HEK293 (cell line): ENCODE results near the gene GGNBP2.

Experiments
- CTCF ChIA-PET: fragments of 350-600 bp; formaldehyde crosslinking; extraction: SDS; loops from one replicate; lab custom pipeline; 2021; ENCODE audit warnings: antibody characterized with exemption; lab: Yijun Ruan, JAX
- POLR2A ChIA-PET: fragments of 300-600 bp; formaldehyde crosslinking; extraction: SDS; loops from one replicate; lab custom pipeline; 2020; ENCODE audit warnings: antibody characterized with exemption, inconsistent platforms; lab: Yijun Ruan, JAX
- H3K27ac ChIP-seq: fragments of 200-500 bp; sonication (Bioruptor generic); 2 replicates; pipeline ENCODE4 v1.5.1; 2014; ENCODE audit warnings: low read depth, low read length, control low read depth, inconsistent platforms; ENCODE audit errors: extremely low read depth
- H3K36me3 ChIP-seq, 2 experiments: fragments of 200-500 bp in 1 of 2; sonication (Bioruptor generic) in 1 of 2; 1 replicate in 1 of 2; 2 replicates in 1 of 2; pipeline ENCODE4 v1.5.1; 2014 to 2017; ENCODE audit warnings: inconsistent platforms in 2 of 2, low read length in 2 of 2; ENCODE audit not compliant: control insufficient read depth in 2 of 2, insufficient read depth in 1 of 2
- H3K4me1 ChIP-seq: fragments of 200-500 bp; sonication (Bioruptor generic); 2 replicates; pipeline ENCODE4 v1.5.1; 2014; ENCODE audit warnings: mild to moderate bottlenecking, low read length, inconsistent platforms; ENCODE audit not compliant: control insufficient read depth, insufficient read depth
- H3K4me3 ChIP-seq: 2 replicates; pipeline ENCODE4 v1.5.1; 2011; ENCODE audit warnings: low read depth, mild to moderate bottlenecking, control low read depth, low read length, moderate library complexity
- H3K9me3 ChIP-seq: fragments of 200-500 bp; sonication (Bioruptor generic); 2 replicates; pipeline ENCODE4 v1.5.1; 2014; ENCODE audit warnings: low read depth, low read length, inconsistent platforms; ENCODE audit not compliant: control insufficient read depth, insufficient read depth
- PATZ1 ChIP-seq: fragments of 450-650 bp; formaldehyde crosslinking; IDR thresholded peaks from 2 replicates; pipeline ENCODE4 v1.5.1; 2016; ENCODE audit warnings: missing biosample characterization, missing genetic modification characterization
- SP3 ChIP-seq: fragments of 450-650 bp; formaldehyde crosslinking; IDR thresholded peaks from 2 replicates; pipeline ENCODE4 v1.5.1; 2016; ENCODE audit warnings: missing biosample characterization, missing genetic modification characterization
- ZFP69B ChIP-seq: fragments of 450-650 bp; formaldehyde crosslinking; IDR thresholded peaks from 2 replicates; pipeline ENCODE4 v1.5.1; 2016; ENCODE audit warnings: missing biosample characterization, missing genetic modification characterization
- ZNF114 ChIP-seq: fragments of 450-650 bp; formaldehyde crosslinking; IDR thresholded peaks from 2 replicates; pipeline ENCODE4 v1.5.0; 2017; ENCODE audit warnings: missing biosample characterization, missing genetic modification characterization
- ZNF596 ChIP-seq: fragments of 450-650 bp; IDR thresholded peaks from 2 replicates; pipeline ENCODE4 v1.5.0; 2018; ENCODE audit warnings: missing biosample characterization, mild to moderate bottlenecking, missing genetic modification characterization, moderate library complexity
- ZNF654 ChIP-seq: fragments of 450-650 bp; formaldehyde crosslinking; IDR thresholded peaks from 2 replicates; pipeline ENCODE4 v1.5.1; 2016; ENCODE audit warnings: low read depth, missing biosample characterization, missing genetic modification characterization
- TF ChIP-seq, protein P1 (sequence below): fragments of 450-650 bp; formaldehyde crosslinking; IDR thresholded peaks from 2 replicates; pipeline ENCODE4 v1.5.1; 2016; ENCODE audit warnings: missing biosample characterization, missing genetic modification characterization
- TF ChIP-seq, protein P2 (sequence below): fragments of 450-650 bp; formaldehyde crosslinking; IDR thresholded peaks from 2 replicates; pipeline ENCODE4 v1.5.1; 2017; ENCODE audit warnings: missing biosample characterization, missing genetic modification characterization
- TF ChIP-seq, protein P3 (sequence below): fragments of 450-650 bp; formaldehyde crosslinking; IDR thresholded peaks from 2 replicates; pipeline ENCODE4 v1.5.1; 2016; ENCODE audit warnings: missing biosample characterization, missing genetic modification characterization
- TF ChIP-seq, protein P4 (sequence below): fragments of 450-650 bp; formaldehyde crosslinking; IDR thresholded peaks from 2 replicates; pipeline ENCODE4 v1.5.1; 2016; ENCODE audit warnings: missing biosample characterization, missing genetic modification characterization
- TF ChIP-seq, protein P5 (sequence below): fragments of 450-650 bp; formaldehyde crosslinking; IDR thresholded peaks from 2 replicates; pipeline ENCODE4 v1.5.1; 2016; ENCODE audit warnings: missing biosample characterization, missing genetic modification characterization

GGNBP2 gene

DNA sequence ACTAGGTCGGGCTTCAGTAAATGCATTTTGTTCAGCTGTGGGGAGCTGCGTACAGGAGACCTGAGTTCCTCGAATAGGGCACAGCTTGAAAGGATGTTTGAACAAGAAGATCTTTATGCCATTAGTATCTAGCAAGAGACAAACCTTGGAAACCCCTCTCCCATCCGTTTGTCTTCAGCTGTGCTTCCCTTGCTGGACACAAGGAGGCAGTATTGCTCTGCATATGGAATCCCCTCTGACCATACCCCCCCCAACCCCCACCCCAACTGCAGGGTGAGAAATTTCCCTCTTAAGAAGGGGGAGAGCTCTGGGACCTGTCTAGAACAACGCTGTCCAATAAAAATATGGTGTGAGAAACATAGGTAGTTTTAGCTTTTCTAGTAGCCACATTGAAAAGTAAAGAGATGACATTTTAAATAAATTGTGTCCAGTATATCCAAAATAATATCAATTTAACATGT, 58.2 kb downstream of the GGNBP2 start:
- Histone ChIP-seq H3K9me3 (no peaks in the 10 kb centered on the region), H3K4me1 (peaks cover 9% of the 10 kb centered on the region; the same call in 1 of the 2 replicates), H3K4me3 (peak overlapping the region; percentile 88), H3K36me3 (peaks cover 4 to 36% of the 10 kb centered on the region in 2 experiments; a peak in 2 of 3 replicates), H3K27ac (no peak overlapping the region)
- CTCF ChIA-PET: interaction anchor here (0.6 to 3.9 kb wide), 46 partner anchors 8 to 1730 kb away, joined by 3 to 45 read pairs (median 4); partner anchors contain the start of genes DHRS11, MYO19 and PIGW
- TF ChIP-seq, protein P1, sequence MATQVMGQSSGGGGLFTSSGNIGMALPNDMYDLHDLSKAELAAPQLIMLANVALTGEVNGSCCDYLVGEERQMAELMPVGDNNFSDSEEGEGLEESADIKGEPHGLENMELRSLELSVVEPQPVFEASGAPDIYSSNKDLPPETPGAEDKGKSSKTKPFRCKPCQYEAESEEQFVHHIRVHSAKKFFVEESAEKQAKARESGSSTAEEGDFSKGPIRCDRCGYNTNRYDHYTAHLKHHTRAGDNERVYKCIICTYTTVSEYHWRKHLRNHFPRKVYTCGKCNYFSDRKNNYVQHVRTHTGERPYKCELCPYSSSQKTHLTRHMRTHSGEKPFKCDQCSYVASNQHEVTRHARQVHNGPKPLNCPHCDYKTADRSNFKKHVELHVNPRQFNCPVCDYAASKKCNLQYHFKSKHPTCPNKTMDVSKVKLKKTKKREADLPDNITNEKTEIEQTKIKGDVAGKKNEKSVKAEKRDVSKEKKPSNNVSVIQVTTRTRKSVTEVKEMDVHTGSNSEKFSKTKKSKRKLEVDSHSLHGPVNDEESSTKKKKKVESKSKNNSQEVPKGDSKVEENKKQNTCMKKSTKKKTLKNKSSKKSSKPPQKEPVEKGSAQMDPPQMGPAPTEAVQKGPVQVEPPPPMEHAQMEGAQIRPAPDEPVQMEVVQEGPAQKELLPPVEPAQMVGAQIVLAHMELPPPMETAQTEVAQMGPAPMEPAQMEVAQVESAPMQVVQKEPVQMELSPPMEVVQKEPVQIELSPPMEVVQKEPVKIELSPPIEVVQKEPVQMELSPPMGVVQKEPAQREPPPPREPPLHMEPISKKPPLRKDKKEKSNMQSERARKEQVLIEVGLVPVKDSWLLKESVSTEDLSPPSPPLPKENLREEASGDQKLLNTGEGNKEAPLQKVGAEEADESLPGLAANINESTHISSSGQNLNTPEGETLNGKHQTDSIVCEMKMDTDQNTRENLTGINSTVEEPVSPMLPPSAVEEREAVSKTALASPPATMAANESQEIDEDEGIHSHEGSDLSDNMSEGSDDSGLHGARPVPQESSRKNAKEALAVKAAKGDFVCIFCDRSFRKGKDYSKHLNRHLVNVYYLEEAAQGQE (tag by site-specific recombination): peak; percentile 55; the same call in 1 of the 2 replicates
- TF ChIP-seq ZNF114 (tag by site-specific recombination): no peak
- TF ChIP-seq, protein P2, sequence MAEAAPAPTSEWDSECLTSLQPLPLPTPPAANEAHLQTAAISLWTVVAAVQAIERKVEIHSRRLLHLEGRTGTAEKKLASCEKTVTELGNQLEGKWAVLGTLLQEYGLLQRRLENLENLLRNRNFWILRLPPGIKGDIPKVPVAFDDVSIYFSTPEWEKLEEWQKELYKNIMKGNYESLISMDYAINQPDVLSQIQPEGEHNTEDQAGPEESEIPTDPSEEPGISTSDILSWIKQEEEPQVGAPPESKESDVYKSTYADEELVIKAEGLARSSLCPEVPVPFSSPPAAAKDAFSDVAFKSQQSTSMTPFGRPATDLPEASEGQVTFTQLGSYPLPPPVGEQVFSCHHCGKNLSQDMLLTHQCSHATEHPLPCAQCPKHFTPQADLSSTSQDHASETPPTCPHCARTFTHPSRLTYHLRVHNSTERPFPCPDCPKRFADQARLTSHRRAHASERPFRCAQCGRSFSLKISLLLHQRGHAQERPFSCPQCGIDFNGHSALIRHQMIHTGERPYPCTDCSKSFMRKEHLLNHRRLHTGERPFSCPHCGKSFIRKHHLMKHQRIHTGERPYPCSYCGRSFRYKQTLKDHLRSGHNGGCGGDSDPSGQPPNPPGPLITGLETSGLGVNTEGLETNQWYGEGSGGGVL (tag by site-specific recombination): peak; percentile 86
- TF ChIP-seq, protein P3, sequence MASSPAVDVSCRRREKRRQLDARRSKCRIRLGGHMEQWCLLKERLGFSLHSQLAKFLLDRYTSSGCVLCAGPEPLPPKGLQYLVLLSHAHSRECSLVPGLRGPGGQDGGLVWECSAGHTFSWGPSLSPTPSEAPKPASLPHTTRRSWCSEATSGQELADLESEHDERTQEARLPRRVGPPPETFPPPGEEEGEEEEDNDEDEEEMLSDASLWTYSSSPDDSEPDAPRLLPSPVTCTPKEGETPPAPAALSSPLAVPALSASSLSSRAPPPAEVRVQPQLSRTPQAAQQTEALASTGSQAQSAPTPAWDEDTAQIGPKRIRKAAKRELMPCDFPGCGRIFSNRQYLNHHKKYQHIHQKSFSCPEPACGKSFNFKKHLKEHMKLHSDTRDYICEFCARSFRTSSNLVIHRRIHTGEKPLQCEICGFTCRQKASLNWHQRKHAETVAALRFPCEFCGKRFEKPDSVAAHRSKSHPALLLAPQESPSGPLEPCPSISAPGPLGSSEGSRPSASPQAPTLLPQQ (tag by site-specific recombination): peak; percentile 97
- TF ChIP-seq ZNF654 (tag by site-specific recombination): peak; percentile 59
- TF ChIP-seq, protein P4, sequence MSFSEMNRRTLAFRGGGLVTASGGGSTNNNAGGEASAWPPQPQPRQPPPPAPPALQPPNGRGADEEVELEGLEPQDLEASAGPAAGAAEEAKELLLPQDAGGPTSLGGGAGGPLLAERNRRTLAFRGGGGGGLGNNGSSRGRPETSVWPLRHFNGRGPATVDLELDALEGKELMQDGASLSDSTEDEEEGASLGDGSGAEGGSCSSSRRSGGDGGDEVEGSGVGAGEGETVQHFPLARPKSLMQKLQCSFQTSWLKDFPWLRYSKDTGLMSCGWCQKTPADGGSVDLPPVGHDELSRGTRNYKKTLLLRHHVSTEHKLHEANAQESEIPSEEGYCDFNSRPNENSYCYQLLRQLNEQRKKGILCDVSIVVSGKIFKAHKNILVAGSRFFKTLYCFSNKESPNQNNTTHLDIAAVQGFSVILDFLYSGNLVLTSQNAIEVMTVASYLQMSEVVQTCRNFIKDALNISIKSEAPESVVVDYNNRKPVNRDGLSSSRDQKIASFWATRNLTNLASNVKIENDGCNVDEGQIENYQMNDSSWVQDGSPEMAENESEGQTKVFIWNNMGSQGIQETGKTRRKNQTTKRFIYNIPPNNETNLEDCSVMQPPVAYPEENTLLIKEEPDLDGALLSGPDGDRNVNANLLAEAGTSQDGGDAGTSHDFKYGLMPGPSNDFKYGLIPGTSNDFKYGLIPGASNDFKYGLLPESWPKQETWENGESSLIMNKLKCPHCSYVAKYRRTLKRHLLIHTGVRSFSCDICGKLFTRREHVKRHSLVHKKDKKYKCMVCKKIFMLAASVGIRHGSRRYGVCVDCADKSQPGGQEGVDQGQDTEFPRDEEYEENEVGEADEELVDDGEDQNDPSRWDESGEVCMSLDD (tag by site-specific recombination): 0 out of 2 replicates have a peak, but pooled peaks have one; percentile 48
- TF ChIP-seq SP3 (tag by site-specific recombination): no peak
- TF ChIP-seq ZFP69B (tag by site-specific recombination): peak; percentile 86
- peak; percentile 79 for TF ChIP-seq PATZ1 (tag by site-specific recombination)
- no peak for TF ChIP-seq ZNF596
- TF ChIP-seq, protein P5, sequence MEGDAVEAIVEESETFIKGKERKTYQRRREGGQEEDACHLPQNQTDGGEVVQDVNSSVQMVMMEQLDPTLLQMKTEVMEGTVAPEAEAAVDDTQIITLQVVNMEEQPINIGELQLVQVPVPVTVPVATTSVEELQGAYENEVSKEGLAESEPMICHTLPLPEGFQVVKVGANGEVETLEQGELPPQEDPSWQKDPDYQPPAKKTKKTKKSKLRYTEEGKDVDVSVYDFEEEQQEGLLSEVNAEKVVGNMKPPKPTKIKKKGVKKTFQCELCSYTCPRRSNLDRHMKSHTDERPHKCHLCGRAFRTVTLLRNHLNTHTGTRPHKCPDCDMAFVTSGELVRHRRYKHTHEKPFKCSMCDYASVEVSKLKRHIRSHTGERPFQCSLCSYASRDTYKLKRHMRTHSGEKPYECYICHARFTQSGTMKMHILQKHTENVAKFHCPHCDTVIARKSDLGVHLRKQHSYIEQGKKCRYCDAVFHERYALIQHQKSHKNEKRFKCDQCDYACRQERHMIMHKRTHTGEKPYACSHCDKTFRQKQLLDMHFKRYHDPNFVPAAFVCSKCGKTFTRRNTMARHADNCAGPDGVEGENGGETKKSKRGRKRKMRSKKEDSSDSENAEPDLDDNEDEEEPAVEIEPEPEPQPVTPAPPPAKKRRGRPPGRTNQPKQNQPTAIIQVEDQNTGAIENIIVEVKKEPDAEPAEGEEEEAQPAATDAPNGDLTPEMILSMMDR (tag by site-specific recombination): peak; percentile 65
- POLR2A ChIA-PET: interaction anchor here (0.6 to 3.2 kb wide), 15 partner anchors 10 to 1168 kb away, joined by 3 to 70 read pairs (median 4); partner anchors contain the start of genes AATF, DHRS11, MYO19 and PIGW
